Psoas muscle (tissue), 8 donors: Measurements from ENCODE around the gene MAML3. TPM values are rescaled to one million over a fixed set of nuclear protein-coding genes. Genes with fewer than 3 reads are reported as not detected.

Experiments
- ATAC-seq, 4 donors: fragments of 200-7000 bp; cut with Tn5 transposase; one replicate each; pipeline ENCODE4 v1.9.1; 2020; ENCODE audit warnings: moderate library complexity in 3 of 4, mild to moderate bottlenecking in 2 of 4
- DNase-seq, 2 donors: peaks; one replicate each; pipeline ENCODE4 v3.0.0-alpha.2; 2020
- H3K27ac ChIP-seq: fragments of 200-600 bp; one replicate; pipeline ENCODE4 v1.8.0; 2022
- H3K27me3 ChIP-seq, 3 donors: fragments of 200-600 bp in 1 of 3; one replicate each; pipeline versions ENCODE4 v1.6.1 to v1.8.0; 2013 to 2022; ENCODE audit warnings: low read length in 2 of 3, mild to moderate bottlenecking in 2 of 3, moderate library complexity in 1 of 3; ENCODE audit not compliant: insufficient read depth in 3 of 3
- H3K36me3 ChIP-seq, 2 donors: fragments of 200-600 bp in 1 of 2; one replicate each; pipeline versions ENCODE4 v1.6.1 to v1.8.0; 2013 to 2022; ENCODE audit warnings: low read depth in 1 of 2, mild to moderate bottlenecking in 1 of 2, moderate library complexity in 1 of 2; ENCODE audit not compliant: insufficient read depth in 1 of 2
- H3K4me1 ChIP-seq: fragments of 200-600 bp; one replicate; pipeline ENCODE4 v1.8.0; 2022
- H3K4me3 ChIP-seq: fragments of 200-600 bp; one replicate; pipeline ENCODE4 v1.8.0; 2022; ENCODE audit warnings: mild to moderate bottlenecking
- H3K9me3 ChIP-seq: fragments of 200-600 bp; one replicate; pipeline ENCODE4 v1.8.0; 2022
- WGBS, 3 donors: extraction: QIAGEN DNeasy Blood & Tissue Kit; methylation state at CpG; one replicate each; pipeline versions ENCODE4 v1.1.6 to v1.1.7; 2013; 5-methylcytosine and 5-hydroxymethylcytosine counted together
- intact Hi-C, 2 donors: fragments of 100-400 bp; cut with DNase I; formaldehyde crosslinking; loops; one replicate each; pipeline versions ENCODE4 v1.11.0 to v1.14.2; 2022
- polyA plus RNA-seq, 3 donors: library from polyadenylated mRNA; stranded (reverse); fragments of 200-250 nt; gene quantifications; one replicate each; pipeline ENCODE4 v1.2.3, GENCODE V29; 2013
- total RNA-seq, 4 donors: library from RNA; stranded (reverse); fragmentation: NEBNext Ultra II Directional in 2 of 4; extraction: Animal tissue kit (Norgen Biotek cat#: 25700) in 2 of 4; gene quantifications; one replicate each; pipeline versions ENCODE4 v1.2.1 to v1.2.4, GENCODE V29; 2021 to 2023
- TF ChIP-seq, protein P1 (sequence below): fragments of 200-600 bp; IDR thresholded peaks from one replicate; pipeline ENCODE4 v1.8.0; 2022; ENCODE audit warnings: antibody characterized with exemption
- donor health status: healthy with polysubstance abuse.
- donor health status: DM: no; HTN: no; CAD: no; lungs with moderate emphysema.
- donor health status: Bipolar disorder and iron deficiency.
- donor health status: healthy.
- donor health status: DM: yes; HTN: yes; CAD: no.
- donor health status: DM: no; HTN: no; CAD: no.
- donor health status: DM: no; HTN: no; CAD: no.
- donor health status: DM: yes; HTN: yes; CAD: no.

MAML3 gene
- total and polyA plus RNA-seq, 7 donors: 0.43 to 2.7 (median 0.74) TPM

- Histone ChIP-seq H3K4me3 (no peak overlapping the region), H3K4me1 (peaks cover 14% of the 10 kb centered on the region), H3K9me3 (no peaks in the 10 kb centered on the region), H3K27me3 (no peaks in the 10 kb centered on the region), H3K27ac (no peak overlapping the region), H3K36me3 (no peaks in the 10 kb centered on the region)
- WGBS, 3 donors: 65 to 77% (median 76%) methylated on average over 10 of the region's 10 CpGs
- intact Hi-C loops: no loop called here
- ATAC-seq: no peak
- DNase-seq: no peak
- TF ChIP-seq, protein P1, sequence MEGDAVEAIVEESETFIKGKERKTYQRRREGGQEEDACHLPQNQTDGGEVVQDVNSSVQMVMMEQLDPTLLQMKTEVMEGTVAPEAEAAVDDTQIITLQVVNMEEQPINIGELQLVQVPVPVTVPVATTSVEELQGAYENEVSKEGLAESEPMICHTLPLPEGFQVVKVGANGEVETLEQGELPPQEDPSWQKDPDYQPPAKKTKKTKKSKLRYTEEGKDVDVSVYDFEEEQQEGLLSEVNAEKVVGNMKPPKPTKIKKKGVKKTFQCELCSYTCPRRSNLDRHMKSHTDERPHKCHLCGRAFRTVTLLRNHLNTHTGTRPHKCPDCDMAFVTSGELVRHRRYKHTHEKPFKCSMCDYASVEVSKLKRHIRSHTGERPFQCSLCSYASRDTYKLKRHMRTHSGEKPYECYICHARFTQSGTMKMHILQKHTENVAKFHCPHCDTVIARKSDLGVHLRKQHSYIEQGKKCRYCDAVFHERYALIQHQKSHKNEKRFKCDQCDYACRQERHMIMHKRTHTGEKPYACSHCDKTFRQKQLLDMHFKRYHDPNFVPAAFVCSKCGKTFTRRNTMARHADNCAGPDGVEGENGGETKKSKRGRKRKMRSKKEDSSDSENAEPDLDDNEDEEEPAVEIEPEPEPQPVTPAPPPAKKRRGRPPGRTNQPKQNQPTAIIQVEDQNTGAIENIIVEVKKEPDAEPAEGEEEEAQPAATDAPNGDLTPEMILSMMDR: no peak
Measured at GRCh38 chr4:139756391-139757180, 397.4 kb downstream of the MAML3 start.

GRCh38 chr4:139754938-139755337 is 399.0 kb downstream of the MAML3 start:
- H3K4me1 ChIP-seq: peaks cover 5% of the 10 kb centered on the region
- ATAC-seq (peak; percentile 88 to 97 (median 92)), DNase-seq (no peak)
- 34 to 54% (median 38%) methylated on average over 12 of the region's 12 CpGs for WGBS, 3 donors
- H3K4me3 ChIP-seq: no peak overlapping the region
- TF ChIP-seq, protein P1: no peak
- H3K36me3 ChIP-seq: no peaks in the 10 kb centered on the region
- peak overlapping the region; percentile 66 for H3K27ac ChIP-seq
- H3K27me3 ChIP-seq: no peaks in the 10 kb centered on the region
- H3K9me3 ChIP-seq: no peaks in the 10 kb centered on the region
- intact Hi-C loops: no loop called here

GRCh38 chr4:139753686-139754085 is 400.3 kb downstream of the MAML3 start:
- Histone ChIP-seq H3K27ac (no peak overlapping the region), H3K4me1 (peaks cover 5% of the 10 kb centered on the region), H3K9me3 (no peaks in the 10 kb centered on the region), H3K4me3 (no peak overlapping the region), H3K27me3 (no peaks in the 10 kb centered on the region), H3K36me3 (no peaks in the 10 kb centered on the region)
- DNase-seq (no peak), ATAC-seq (no peak)
- WGBS, 3 donors: 94 to 98% (median 97%) methylated on average over 3 of the region's 3 CpGs
- TF ChIP-seq, protein P1: no peak
- intact Hi-C loops: no loop called here

GRCh38 chr4:139749835-139750498 is 404.0 kb downstream of the MAML3 start:
- Histone ChIP-seq H3K4me1 (peaks cover 5% of the 10 kb centered on the region), H3K4me3 (no peak overlapping the region), H3K36me3 (no peaks in the 10 kb centered on the region), H3K9me3 (no peaks in the 10 kb centered on the region), H3K27ac (no peak overlapping the region), H3K27me3 (no peaks in the 10 kb centered on the region)
- intact Hi-C loops: no loop called here
- ATAC-seq (no peak), DNase-seq (no peak)
- WGBS, 3 donors: 84 to 88% (median 86%) methylated on average over 4 of the region's 4 CpGs
- TF ChIP-seq, protein P1: no peak
